Upper lobe of right lung (tissue), 1 donor: ENCODE data around the gene TMEM225. TPM values are rescaled to one million over a fixed set of nuclear protein-coding genes. Genes with fewer than 3 reads are reported as not detected.

Source experiments
- ATAC-seq: fragments of 200-7000 bp; cut with Tn5 transposase; one replicate; pipeline ENCODE4 v1.9.1; 2020; ENCODE audit warnings: mild to moderate bottlenecking, moderate library complexity
- DNase-seq: peaks from one replicate; pipeline ENCODE4 v3.0.0-alpha.2; 2020
- H3K27ac ChIP-seq: fragments of 200-600 bp; one replicate; pipeline ENCODE4 v1.8.0; 2022
- H3K27me3 ChIP-seq: fragments of 200-600 bp; one replicate; pipeline ENCODE4 v1.8.0; 2022; ENCODE audit warnings: mild to moderate bottlenecking
- H3K36me3 ChIP-seq: fragments of 200-600 bp; one replicate; pipeline ENCODE4 v1.8.0; 2022
- H3K4me1 ChIP-seq: fragments of 200-600 bp; one replicate; pipeline ENCODE4 v1.8.0; 2022
- H3K4me3 ChIP-seq: fragments of 200-600 bp; one replicate; pipeline ENCODE4 v1.8.0; 2022; ENCODE audit warnings: mild to moderate bottlenecking
- H3K9me3 ChIP-seq: fragments of 200-600 bp; one replicate; pipeline ENCODE4 v1.8.0; 2022
- CTCF ChIP-seq: fragments of 200-600 bp; IDR thresholded peaks from one replicate; pipeline ENCODE4 v1.8.0; 2022; ENCODE audit warnings: antibody characterized with exemption
- intact Hi-C: fragments of 100-400 bp; cut with DNase I; formaldehyde crosslinking; loops from one replicate; pipeline ENCODE4 v1.11.0; 2022
- total RNA-seq: library from RNA; stranded (reverse); fragmentation: NEBNext Ultra II Directional; extraction: Animal tissue kit (Norgen Biotek cat#: 25700); gene quantifications from one replicate; pipeline ENCODE4 v1.2.1, GENCODE V29; 2021
- donor health status: DM: no; HTN: yes; CAD: no; lungs with severe emphysema.

The TMEM225 gene
- total RNA-seq, 1 donor from 2014 or later = not detected

DNA sequence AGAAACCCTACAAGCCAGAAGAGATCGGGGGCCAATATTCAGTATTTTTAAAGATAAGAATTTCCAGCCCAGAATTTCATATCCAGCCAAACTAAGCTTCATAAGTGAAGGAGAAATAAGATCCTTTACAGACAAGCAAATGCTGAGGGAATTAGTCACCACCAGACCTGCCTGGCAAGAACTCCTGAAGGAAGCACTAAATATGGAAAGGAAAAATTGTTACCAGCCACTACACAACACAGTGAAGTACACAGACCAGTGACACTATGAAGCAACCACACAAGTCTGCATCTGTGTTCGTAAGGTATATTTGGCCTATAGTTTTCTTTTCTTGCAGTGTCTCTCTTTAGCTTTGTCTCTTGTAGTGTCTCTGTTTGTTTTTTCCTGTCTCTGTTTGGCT, 29.0 kb downstream of the TMEM225 start:
- H3K4me1 ChIP-seq = no peaks in the 10 kb centered on the region
- H3K9me3 ChIP-seq = no peaks in the 10 kb centered on the region
- intact Hi-C loops = no loop called here
- H3K36me3 ChIP-seq = no peaks in the 10 kb centered on the region
- TF ChIP-seq CTCF = no peak
- H3K27ac ChIP-seq = no peak overlapping the region
- H3K4me3 ChIP-seq = no peak overlapping the region
- ATAC-seq (no peak), DNase-seq (no peak)
- no peaks in the 10 kb centered on the region for H3K27me3 ChIP-seq

- H3K36me3 ChIP-seq = no peaks in the 10 kb centered on the region
- no peak overlapping the region for H3K27ac ChIP-seq
- no peak for ATAC-seq
- H3K4me3 ChIP-seq = no peak overlapping the region
- intact Hi-C loops = no loop called here
- H3K27me3 ChIP-seq = no peaks in the 10 kb centered on the region
- no peak for DNase-seq
- TF ChIP-seq CTCF = no peak
- no peaks in the 10 kb centered on the region for H3K9me3 ChIP-seq
- no peaks in the 10 kb centered on the region for H3K4me1 ChIP-seq
Measured at GRCh38 chr11:123853038-123853437, 32.4 kb downstream of the TMEM225 start.

DNA sequence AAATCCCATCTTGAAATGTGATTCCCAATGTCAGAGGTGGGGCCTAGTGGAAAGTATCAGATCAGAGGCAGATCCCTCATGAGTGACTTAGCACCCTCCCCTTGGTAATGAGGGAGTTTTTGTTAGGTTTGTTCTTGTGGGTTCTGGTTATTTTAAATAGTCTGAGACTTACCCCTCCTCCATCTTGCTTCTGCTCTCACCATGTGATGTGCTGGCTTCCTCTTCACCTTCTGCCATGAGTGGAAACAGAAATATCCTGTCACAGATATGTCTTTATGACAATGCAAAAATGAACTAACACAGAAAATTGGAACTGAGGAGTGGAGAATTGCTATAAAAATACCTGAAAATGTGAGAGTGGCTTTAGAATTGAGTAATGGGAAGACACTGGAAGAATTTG, 33.1 kb downstream of the TMEM225 start:
- H3K9me3 ChIP-seq = no peaks in the 10 kb centered on the region
- no peaks in the 10 kb centered on the region for H3K36me3 ChIP-seq
- no peak for TF ChIP-seq CTCF
- DNase-seq (no peak), ATAC-seq (no peak)
- H3K27me3 ChIP-seq = no peaks in the 10 kb centered on the region
- no peak overlapping the region for H3K27ac ChIP-seq
- intact Hi-C loops = no loop called here
- H3K4me3 ChIP-seq = no peak overlapping the region
- H3K4me1 ChIP-seq = no peaks in the 10 kb centered on the region

GRCh38 chr11:123851110-123851509, 34.4 kb downstream of the TMEM225 start:
- no peak for TF ChIP-seq CTCF
- ATAC-seq (peak; percentile 32), DNase-seq (no peak)
- Histone ChIP-seq H3K4me1 (no peaks in the 10 kb centered on the region), H3K9me3 (no peaks in the 10 kb centered on the region), H3K4me3 (no peak overlapping the region), H3K27ac (no peak overlapping the region), H3K27me3 (no peaks in the 10 kb centered on the region), H3K36me3 (no peaks in the 10 kb centered on the region)
- intact Hi-C loops = no loop called here

- no peaks in the 10 kb centered on the region for H3K27me3 ChIP-seq
- ATAC-seq (no peak), DNase-seq (no peak)
- H3K9me3 ChIP-seq = no peaks in the 10 kb centered on the region
- TF ChIP-seq CTCF = no peak
- no peak overlapping the region for H3K27ac ChIP-seq
- no peaks in the 10 kb centered on the region for H3K4me1 ChIP-seq
- H3K36me3 ChIP-seq = no peaks in the 10 kb centered on the region
- H3K4me3 ChIP-seq = no peak overlapping the region
- intact Hi-C loops = no loop called here
Measured at GRCh38 chr11:123841174-123841573, 44.3 kb downstream of the TMEM225 start.

DNA sequence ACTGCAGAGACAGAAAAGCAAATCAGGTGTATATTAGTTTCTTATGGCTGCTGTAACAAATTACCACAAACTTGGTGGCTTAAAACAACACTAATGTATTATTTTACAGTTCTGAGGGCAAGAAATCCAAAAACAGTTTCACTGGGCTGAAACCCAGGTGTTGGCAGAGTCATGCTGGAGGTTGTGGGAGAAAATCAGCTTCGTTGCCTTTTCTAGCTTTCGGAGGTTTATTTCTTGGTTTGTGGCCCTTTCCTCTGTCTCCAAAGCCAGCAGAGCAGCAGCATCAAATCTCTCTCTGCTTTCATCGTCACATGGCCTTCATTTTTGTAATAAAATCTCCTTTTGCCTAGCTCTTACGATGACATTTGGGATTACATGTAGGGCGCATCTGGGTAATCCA, 46.3 kb downstream of the TMEM225 start:
- no peak overlapping the region for H3K4me3 ChIP-seq
- no peaks in the 10 kb centered on the region for H3K9me3 ChIP-seq
- intact Hi-C loops = no loop called here
- H3K36me3 ChIP-seq = no peaks in the 10 kb centered on the region
- no peak for ATAC-seq
- DNase-seq = no peak
- H3K4me1 ChIP-seq = no peaks in the 10 kb centered on the region
- no peak for TF ChIP-seq CTCF
- no peaks in the 10 kb centered on the region for H3K27me3 ChIP-seq
- no peak overlapping the region for H3K27ac ChIP-seq
